Astrocyte of the cerebellum (primary cell): ENCODE measurements around the gene RIC8A.

Experiments used
- DNase-seq: peaks from one replicate; pipeline ENCODE4 v3.0.0-alpha.2; 2011; ENCODE audit warnings: low read depth
- H3K4me3 ChIP-seq: 2 replicates; pipeline ENCODE4 v1.5.1; 2011; ENCODE audit warnings: mild to moderate bottlenecking, low read depth, low read length, moderate library complexity
- CTCF ChIP-seq: IDR thresholded peaks from 2 replicates; pipeline ENCODE4 v1.5.1; 2012; ENCODE audit warnings: low read length, low read depth, moderate library complexity, mild to moderate bottlenecking; ENCODE audit errors: missing control alignments
- in situ Hi-C: cut with HindIII; loops from 2 replicates; pipeline ENCODE4 v1.10.0; 2017; ENCODE audit warnings: low sequenced_read_pairs

RIC8A gene

GRCh38 chr11:196786-197731 lies 10.4 kb upstream of the RIC8A start:
- H3K4me3 ChIP-seq: no peak overlapping the region
- no peak for TF ChIP-seq CTCF
- in situ Hi-C loops: no loop called here
- DNase-seq: no peak

- no peak overlapping the region for H3K4me3 ChIP-seq
- in situ Hi-C loops: no loop called here
- no peak for DNase-seq
- no peak for TF ChIP-seq CTCF
Measured at GRCh38 chr11:197741-198235, 9.7 kb upstream of the RIC8A start.

- TF ChIP-seq CTCF: no peak
- no peak for DNase-seq
- in situ Hi-C loops: no loop called here
Measured at GRCh38 chr11:198236-198806, 9.2 kb upstream of the RIC8A start.

GRCh38 chr11:199004-199581 lies 8.4 kb upstream of the RIC8A start:
- in situ Hi-C loops: no loop called here
- H3K4me3 ChIP-seq: no peak overlapping the region
- no peak for DNase-seq
- no peak for TF ChIP-seq CTCF

More at GRCh38 chr11:198236-198806, 9.2 kb upstream of the RIC8A start:
- no peak overlapping the region for H3K4me3 ChIP-seq

- no peak for TF ChIP-seq CTCF
- no peak for DNase-seq
- in situ Hi-C loops: no loop called here
- H3K4me3 ChIP-seq: no peak overlapping the region
Measured at GRCh38 chr11:199782-200181, 7.7 kb upstream of the RIC8A start.

GRCh38 chr11:200224-201003 lies 7.1 kb upstream of the RIC8A start:
- in situ Hi-C loops: no loop called here
- TF ChIP-seq CTCF: no peak
- no peak overlapping the region for H3K4me3 ChIP-seq
- no peak for DNase-seq
